Heart left ventricle (tissue), 13 donors: Measurements from ENCODE around the gene KRT34.

Source experiments
- POLR2A ChIP-seq, 2 donors: fragments of 450-650 bp; IDR thresholded peaks; one replicate each; pipeline ENCODE4 v1.6.1; 2017; ENCODE audit warnings: antibody characterized with exemption in 2 of 2, mild to moderate bottlenecking in 2 of 2, moderate library complexity in 2 of 2
- TF ChIP-seq, protein P1 (sequence below), 12 donors: fragments of 200-600 bp; sonication (generic) in 4 of 12; IDR thresholded peaks; one replicate each; pipeline versions ENCODE4 v1.5.0 to v1.8.0; 2018 to 2022; ENCODE audit warnings: antibody characterized with exemption in 12 of 12, mild to moderate bottlenecking in 5 of 12
- donor health status: ischemic (EF 13 %, LVEDD 7.1; RV severe dilation, severe dysfunction).
- donor health status: DM: no; HTN: yes; CAD: no.
- donor health status: DM: no; HTN: no; CAD: no.
- donor health status: ischemic (EF 25% LVEDD 6.9; RV normal size, moderate dysfunction).
- donor health status: ischemic (EF 25% LVEDD 5.7; RV mildly dilated, moderate dysfunction).
- donor health status: ischemic (EF 35%, LVEDD 5.7; RV mildly dilated, moderate dysfunction).
- donor health status: nonischemic (EF 11% LVEDD 7.7; RV severe dilation, severe dysfunction).
- donor health status: DM: yes; HTN: yes; CAD: no.
- donor health status: PGD.
- donor health status: ischemic (EF 29% LVEDD 5.4; RV normal size, mild dysfunction).
- donor health status: nonischemic (EF 23%, LVEDD 6.1; RV moderate dilation, normal function).

- TF ChIP-seq POLR2A (IDR thresholded peaks at IDR 0.05): no peak
- TF ChIP-seq, protein P1, sequence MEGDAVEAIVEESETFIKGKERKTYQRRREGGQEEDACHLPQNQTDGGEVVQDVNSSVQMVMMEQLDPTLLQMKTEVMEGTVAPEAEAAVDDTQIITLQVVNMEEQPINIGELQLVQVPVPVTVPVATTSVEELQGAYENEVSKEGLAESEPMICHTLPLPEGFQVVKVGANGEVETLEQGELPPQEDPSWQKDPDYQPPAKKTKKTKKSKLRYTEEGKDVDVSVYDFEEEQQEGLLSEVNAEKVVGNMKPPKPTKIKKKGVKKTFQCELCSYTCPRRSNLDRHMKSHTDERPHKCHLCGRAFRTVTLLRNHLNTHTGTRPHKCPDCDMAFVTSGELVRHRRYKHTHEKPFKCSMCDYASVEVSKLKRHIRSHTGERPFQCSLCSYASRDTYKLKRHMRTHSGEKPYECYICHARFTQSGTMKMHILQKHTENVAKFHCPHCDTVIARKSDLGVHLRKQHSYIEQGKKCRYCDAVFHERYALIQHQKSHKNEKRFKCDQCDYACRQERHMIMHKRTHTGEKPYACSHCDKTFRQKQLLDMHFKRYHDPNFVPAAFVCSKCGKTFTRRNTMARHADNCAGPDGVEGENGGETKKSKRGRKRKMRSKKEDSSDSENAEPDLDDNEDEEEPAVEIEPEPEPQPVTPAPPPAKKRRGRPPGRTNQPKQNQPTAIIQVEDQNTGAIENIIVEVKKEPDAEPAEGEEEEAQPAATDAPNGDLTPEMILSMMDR (IDR thresholded peaks at IDR 0.05): no peak
Measured at GRCh38 chr17:41351177-41351576, 30.9 kb downstream of the KRT34 start.
